Panc1 (cell line): ENCODE measurements around the gene MEIOB. TPM values are rescaled to one million over a fixed set of nuclear protein-coding genes. Genes with fewer than 3 reads are reported as not detected.
"Not testable (repeated sequence)": the region's sequence is repeated elsewhere in the genome, so short reads cannot be mapped to it uniquely, and the experiment has no call there.

ENCODE experiments used
- ATAC-seq: fragments of 200-7000 bp; cut with Tn5 transposase; 2 replicates; pipeline ENCODE4 v1.9.1; 2020; ENCODE audit warnings: mild to moderate bottlenecking, moderate library complexity
- BruUV-seq: library from RNA; stranded (reverse); fragments of 400-500 nt; replicated peaks from 2 replicates; lab custom pipeline; 2021; lab: Mats Ljungman, UMichigan
- CTCF ChIA-PET: fragments of 300-600 bp; sonication (Branson Sonifier 250); formaldehyde crosslinking; loops from one replicate; lab custom pipeline; 2022; ENCODE audit warnings: antibody characterized with exemption; lab: Charles Lee
- POLR2A ChIA-PET: fragments of 300-600 bp; sonication (Branson Sonifier 250); formaldehyde crosslinking; loops from one replicate; lab custom pipeline; 2022; ENCODE audit warnings: antibody characterized with exemption; lab: Charles Lee
- DNase-seq: peaks from one replicate; pipeline ENCODE4 v3.0.0-alpha.2; 2010; ENCODE audit warnings: low read depth, low spot score
- H3K27ac ChIP-seq: 2 replicates; pipeline ENCODE4 v1.5.1; 2011; ENCODE audit warnings: mild to moderate bottlenecking, low read length, inconsistent platforms
- H3K27me3 ChIP-seq: fragments of 200-500 bp; sonication (Bioruptor generic); 2 replicates; pipeline ENCODE4 v1.6.0; 2014; ENCODE audit warnings: low read length, inconsistent platforms; ENCODE audit not compliant: control insufficient read depth, insufficient read depth
- H3K36me3 ChIP-seq: fragments of 200-500 bp; sonication (Bioruptor generic); 2 replicates; pipeline ENCODE4 v1.5.1; 2014; ENCODE audit warnings: inconsistent platforms, mild to moderate bottlenecking, low read length, moderate library complexity; ENCODE audit not compliant: control insufficient read depth, insufficient read depth
- H3K4me1 ChIP-seq: 2 replicates; pipeline ENCODE4 v1.5.1; 2011; ENCODE audit warnings: inconsistent platforms, mild to moderate bottlenecking, low read length, moderate library complexity; ENCODE audit not compliant: control insufficient read depth, insufficient read depth
- H3K4me3 ChIP-seq, 2 experiments: 2 replicates each; pipeline ENCODE4 v1.5.1; 2011 to 2012; ENCODE audit warnings: low read depth in 2 of 2, low read length in 2 of 2, mild to moderate bottlenecking in 2 of 2, inconsistent platforms in 1 of 2, moderate library complexity in 1 of 2
- H3K9me3 ChIP-seq: fragments of 200-500 bp; sonication (Bioruptor generic); 2 replicates; pipeline ENCODE4 v1.5.1; 2014; ENCODE audit warnings: low read depth, mild to moderate bottlenecking, inconsistent platforms, low read length, moderate library complexity; ENCODE audit not compliant: control insufficient read depth, insufficient read depth
- POLR2AphosphoS5 ChIP-seq: IDR thresholded peaks from 2 replicates; pipeline ENCODE4 v1.6.1; 2012; ENCODE audit warnings: mild to moderate bottlenecking, low read depth, low read length, moderate library complexity
- SIN3A ChIP-seq: IDR thresholded peaks from 2 replicates; pipeline ENCODE4 v1.6.1; 2012; ENCODE audit warnings: low read depth, mild to moderate bottlenecking, low read length, moderate library complexity, borderline replicate concordance; ENCODE audit not compliant: insufficient read depth
- TCF7L2 ChIP-seq: IDR thresholded peaks from 2 replicates; pipeline ENCODE4 v1.6.1; 2011; ENCODE audit warnings: mild to moderate bottlenecking, low read depth, low read length, inconsistent platforms
- in situ Hi-C: cut with HindIII; loops from 2 replicates; pipeline ENCODE4 v1.10.0; 2016; ENCODE audit warnings: low sequenced_read_pairs, low pct_unique_long_range_greater_than_20kb
- intact Hi-C: fragments of 100-400 bp; cut with micrococcal nuclease; formaldehyde crosslinking; loops from one replicate; pipeline ENCODE4 v1.10.0; 2022; ENCODE audit not compliant: unreplicated experiment
- total RNA-seq: library from RNA; stranded (reverse); gene quantifications from one replicate; pipeline ENCODE4 v1.2.1, GENCODE V29; 2021; ENCODE audit not compliant: unreplicated experiment
- TF ChIP-seq, protein P1 (sequence below): fragments of 450-650 bp; IDR thresholded peaks from 2 replicates; pipeline ENCODE4 v1.5.1; 2017; ENCODE audit warnings: mild to moderate bottlenecking
- TF ChIP-seq, protein P2 (sequence below), 2 experiments: IDR thresholded peaks; 2 replicates each; pipeline ENCODE4 v1.6.1; 2011 to 2012; ENCODE audit warnings: low read depth in 2 of 2, control low read depth in 1 of 2, low read length in 1 of 2, mild to moderate bottlenecking in 1 of 2, moderate library complexity in 1 of 2; ENCODE audit not compliant: insufficient read depth in 1 of 2

MEIOB gene
- total RNA-seq, 1 experiment from 2014 or later: not detected

DNA sequence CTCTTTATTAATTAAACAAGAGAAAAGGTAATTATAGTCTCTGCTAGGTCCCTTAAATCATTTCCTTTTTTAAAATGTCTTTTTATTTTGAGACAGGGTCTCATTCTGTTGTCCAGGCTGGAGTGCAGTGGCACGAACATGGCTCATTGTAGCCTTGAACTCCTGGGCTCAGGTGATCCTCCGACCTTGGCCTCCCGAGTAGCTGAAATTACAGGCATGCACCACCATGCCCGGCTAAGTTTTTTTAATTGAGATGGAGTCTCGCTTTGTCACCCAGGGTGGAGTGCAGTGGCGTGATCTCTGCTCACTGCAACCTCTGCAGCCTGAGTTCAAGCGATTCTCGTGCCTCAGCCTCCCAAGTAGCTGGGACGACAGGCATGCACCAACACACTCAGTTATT is 9.2 kb upstream of the MEIOB start:
- H3K9me3 ChIP-seq, H3K27ac ChIP-seq, in situ Hi-C loops, H3K4me1 ChIP-seq, POLR2A ChIA-PET, CTCF ChIA-PET, ATAC-seq, intact Hi-C loops, H3K27me3 ChIP-seq, H3K36me3 ChIP-seq, BruUV-seq, H3K4me3 ChIP-seq, DNase-seq: not testable (repeated sequence)

DNA sequence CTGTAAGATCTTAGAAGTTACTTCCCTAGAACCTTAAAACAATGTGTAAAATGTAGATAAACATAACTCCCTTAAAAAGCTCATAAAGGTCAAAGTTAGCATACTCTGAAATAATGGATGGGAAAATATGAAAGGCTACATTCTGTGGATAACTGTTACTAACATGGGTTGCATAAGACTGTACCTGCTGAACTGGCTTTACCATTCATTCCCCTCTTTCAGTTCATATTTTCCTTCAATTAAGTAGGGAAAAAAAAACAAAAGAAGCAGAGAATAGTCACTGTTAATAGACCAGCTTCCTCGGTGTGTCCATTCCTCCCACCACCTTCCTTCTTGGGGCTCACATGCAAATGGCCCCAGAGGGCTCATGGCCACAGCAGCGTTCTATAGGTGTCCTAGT is 7.5 kb upstream of the MEIOB start:
- DNase-seq (no peak), ATAC-seq (no peak)
- no TSS peak for BruUV-seq
- Histone ChIP-seq H3K36me3 (no peaks in the 10 kb centered on the region), H3K27me3 (no peaks in the 10 kb centered on the region), H3K4me1 (peaks cover 11% of the 10 kb centered on the region), H3K4me3 (no peak overlapping the region), H3K9me3 (no peaks in the 10 kb centered on the region), H3K27ac (no peak overlapping the region)
- TF ChIP-seq, protein P1, sequence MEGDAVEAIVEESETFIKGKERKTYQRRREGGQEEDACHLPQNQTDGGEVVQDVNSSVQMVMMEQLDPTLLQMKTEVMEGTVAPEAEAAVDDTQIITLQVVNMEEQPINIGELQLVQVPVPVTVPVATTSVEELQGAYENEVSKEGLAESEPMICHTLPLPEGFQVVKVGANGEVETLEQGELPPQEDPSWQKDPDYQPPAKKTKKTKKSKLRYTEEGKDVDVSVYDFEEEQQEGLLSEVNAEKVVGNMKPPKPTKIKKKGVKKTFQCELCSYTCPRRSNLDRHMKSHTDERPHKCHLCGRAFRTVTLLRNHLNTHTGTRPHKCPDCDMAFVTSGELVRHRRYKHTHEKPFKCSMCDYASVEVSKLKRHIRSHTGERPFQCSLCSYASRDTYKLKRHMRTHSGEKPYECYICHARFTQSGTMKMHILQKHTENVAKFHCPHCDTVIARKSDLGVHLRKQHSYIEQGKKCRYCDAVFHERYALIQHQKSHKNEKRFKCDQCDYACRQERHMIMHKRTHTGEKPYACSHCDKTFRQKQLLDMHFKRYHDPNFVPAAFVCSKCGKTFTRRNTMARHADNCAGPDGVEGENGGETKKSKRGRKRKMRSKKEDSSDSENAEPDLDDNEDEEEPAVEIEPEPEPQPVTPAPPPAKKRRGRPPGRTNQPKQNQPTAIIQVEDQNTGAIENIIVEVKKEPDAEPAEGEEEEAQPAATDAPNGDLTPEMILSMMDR: no peak
- TF ChIP-seq POLR2AphosphoS5: no peak
- no peak for TF ChIP-seq SIN3A
- no peak for TF ChIP-seq TCF7L2
- TF ChIP-seq, protein P2, sequence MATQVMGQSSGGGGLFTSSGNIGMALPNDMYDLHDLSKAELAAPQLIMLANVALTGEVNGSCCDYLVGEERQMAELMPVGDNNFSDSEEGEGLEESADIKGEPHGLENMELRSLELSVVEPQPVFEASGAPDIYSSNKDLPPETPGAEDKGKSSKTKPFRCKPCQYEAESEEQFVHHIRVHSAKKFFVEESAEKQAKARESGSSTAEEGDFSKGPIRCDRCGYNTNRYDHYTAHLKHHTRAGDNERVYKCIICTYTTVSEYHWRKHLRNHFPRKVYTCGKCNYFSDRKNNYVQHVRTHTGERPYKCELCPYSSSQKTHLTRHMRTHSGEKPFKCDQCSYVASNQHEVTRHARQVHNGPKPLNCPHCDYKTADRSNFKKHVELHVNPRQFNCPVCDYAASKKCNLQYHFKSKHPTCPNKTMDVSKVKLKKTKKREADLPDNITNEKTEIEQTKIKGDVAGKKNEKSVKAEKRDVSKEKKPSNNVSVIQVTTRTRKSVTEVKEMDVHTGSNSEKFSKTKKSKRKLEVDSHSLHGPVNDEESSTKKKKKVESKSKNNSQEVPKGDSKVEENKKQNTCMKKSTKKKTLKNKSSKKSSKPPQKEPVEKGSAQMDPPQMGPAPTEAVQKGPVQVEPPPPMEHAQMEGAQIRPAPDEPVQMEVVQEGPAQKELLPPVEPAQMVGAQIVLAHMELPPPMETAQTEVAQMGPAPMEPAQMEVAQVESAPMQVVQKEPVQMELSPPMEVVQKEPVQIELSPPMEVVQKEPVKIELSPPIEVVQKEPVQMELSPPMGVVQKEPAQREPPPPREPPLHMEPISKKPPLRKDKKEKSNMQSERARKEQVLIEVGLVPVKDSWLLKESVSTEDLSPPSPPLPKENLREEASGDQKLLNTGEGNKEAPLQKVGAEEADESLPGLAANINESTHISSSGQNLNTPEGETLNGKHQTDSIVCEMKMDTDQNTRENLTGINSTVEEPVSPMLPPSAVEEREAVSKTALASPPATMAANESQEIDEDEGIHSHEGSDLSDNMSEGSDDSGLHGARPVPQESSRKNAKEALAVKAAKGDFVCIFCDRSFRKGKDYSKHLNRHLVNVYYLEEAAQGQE (IDR thresholded peaks at IDR 0.05; ENCODE audit: insufficient read depth in 1 of 2, low read depth in 2 of 2, low read length in 1 of 2): no peak
- intact Hi-C loops (no loop called here), in situ Hi-C loops (no loop called here)
- POLR2A ChIA-PET: interaction anchor here (0.6 to 0.7 kb wide), 5 partner anchors 10 to 1144 kb away, joined by 3 to 11 read pairs (median 3); partner anchors contain the start of gene RPS2
- CTCF ChIA-PET: no interaction called here

DNA sequence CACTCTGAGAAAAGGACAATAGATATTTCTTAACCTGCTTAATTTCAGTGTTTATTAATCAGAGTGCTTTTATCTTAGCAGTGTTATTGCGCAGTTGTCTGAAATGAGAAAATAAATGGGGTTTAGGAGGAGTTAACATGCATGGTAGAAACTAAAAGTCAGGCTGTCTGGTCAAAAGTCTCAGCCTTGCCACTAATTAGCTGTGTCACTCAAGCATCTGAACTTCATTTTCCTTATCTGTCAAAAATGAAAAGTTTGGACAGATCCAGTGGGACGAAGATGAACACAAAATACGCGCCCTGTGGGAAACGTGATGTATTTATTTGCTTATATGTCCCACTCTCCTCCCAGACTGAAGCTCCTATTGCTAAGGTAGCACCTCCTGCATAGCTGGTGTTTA is 6.3 kb upstream of the MEIOB start:
- ATAC-seq (no peak), DNase-seq (no peak)
- intact Hi-C loops: no loop called here
- ChIA-PET POLR2A (interaction anchor here (0.6 kb wide), 2 partner anchors 19 to 149 kb away, joined by 3 to 4 read pairs; partner anchors contain the start of gene NHERF2), CTCF (no interaction called here)
- in situ Hi-C loops: no loop called here
- no TSS peak for BruUV-seq
- Histone ChIP-seq H3K36me3 (no peaks in the 10 kb centered on the region), H3K4me3 (no peak overlapping the region), H3K27me3 (no peaks in the 10 kb centered on the region), H3K4me1 (peaks cover 13% of the 10 kb centered on the region), H3K9me3 (no peaks in the 10 kb centered on the region), H3K27ac (no peak overlapping the region)
- TF ChIP-seq, protein P2 (IDR thresholded peaks at IDR 0.05; ENCODE audit: insufficient read depth in 1 of 2, low read depth in 2 of 2, low read length in 1 of 2): no peak
- TF ChIP-seq TCF7L2 (no peak), SIN3A (no peak), POLR2AphosphoS5 (no peak)
- TF ChIP-seq, protein P1: no peak
